Endothelial cell of umbilical vein (primary cell): ENCODE results near the gene CFAP107.
"Not testable (repeated sequence)": the region's sequence is repeated elsewhere in the genome, so short reads cannot be mapped to it uniquely, and the experiment has no call there.

ENCODE experiments used
- CTCF ChIP-seq, 2 donors: IDR thresholded peaks; 1 replicate in 1 of 2; 2 replicates in 1 of 2; pipeline ENCODE4 v1.5.1; 2011; ENCODE audit warnings: low read length in 2 of 2, mild to moderate bottlenecking in 2 of 2, moderate library complexity in 2 of 2, control low read depth in 1 of 2, inconsistent platforms in 1 of 2, low read depth in 1 of 2; ENCODE audit not compliant: insufficient read depth in 1 of 2; ENCODE audit errors: extremely low read depth in 1 of 2
- EZH2 ChIP-seq: IDR thresholded peaks from 2 replicates; pipeline ENCODE4 v1.6.1; 2012; ENCODE audit warnings: borderline replicate concordance, low read depth, mild to moderate bottlenecking, moderate library complexity, low read length, inconsistent platforms; ENCODE audit not compliant: severe bottlenecking
- POLR2A ChIP-seq: IDR thresholded peaks from 2 replicates; pipeline ENCODE4 v1.6.1; 2012; ENCODE audit warnings: low read depth, mild to moderate bottlenecking, control low read depth, low read length

GRCh38 chr1:12783783-12784182, 37.8 kb downstream of the CFAP107 start:
- not testable (repeated sequence) for TF ChIP-seq CTCF (IDR thresholded peaks at IDR 0.05; ENCODE audit: extremely low read depth in 1 of 2, insufficient read depth in 1 of 2, low read depth in 1 of 2, low read length in 2 of 2); EZH2; POLR2A
